Measurements from ENCODE around the gene KCNQ5. TPM values are rescaled to one million over a fixed set of nuclear protein-coding genes. Genes with fewer than 3 reads are reported as not detected.
A peak's percentile ranks its signal among the peaks of the same experiment; 100 is the strongest.

Gene KCNQ5
- total RNA-seq, 1 experiment from 2014 or later: 9.4 TPM

- no peaks in the 10 kb centered on the region for H3K36me3 ChIP-seq (ENCODE audit: control insufficient read depth, insufficient read depth, low read length)
- intact Hi-C loops (cut with micrococcal nuclease; ENCODE audit: unreplicated experiment) (no loop called here), in situ Hi-C loops (cut with HindIII; ENCODE audit: low pct_unique_long_range_greater_than_20kb, low sequenced_read_pairs) (no loop called here)
- BruUV-seq (replicated peaks): no TSS peak
- CTCF ChIA-PET: no interaction called here
- H3K4me1 ChIP-seq (ENCODE audit: control insufficient read depth, insufficient read depth, low read length): no peaks in the 10 kb centered on the region
- DNase-seq (ENCODE audit: low read depth, low spot score) (no peak), ATAC-seq (no peak)
- H3K4me3 ChIP-seq (ENCODE audit: low read depth in 2 of 2, low read length in 2 of 2): no peak overlapping the region
- no peaks in the 10 kb centered on the region for H3K9me3 ChIP-seq (ENCODE audit: control insufficient read depth, insufficient read depth, low read depth, low read length)
- POLR2A ChIA-PET: no interaction called here
- no peak overlapping the region for H3K27ac ChIP-seq (ENCODE audit: low read length)
- TF ChIP-seq REST (IDR thresholded peaks at IDR 0.05; ENCODE audit: insufficient read depth in 1 of 2, low read depth in 2 of 2, low read length in 1 of 2) (no peak), SIN3A (IDR thresholded peaks at IDR 0.05; ENCODE audit: borderline replicate concordance, insufficient read depth, low read depth, low read length) (no peak), TCF7L2 (IDR thresholded peaks at IDR 0.05; ENCODE audit: low read depth, low read length) (no peak), POLR2AphosphoS5 (IDR thresholded peaks at IDR 0.05; ENCODE audit: low read depth, low read length) (no peak), CTCF (IDR thresholded peaks at IDR 0.05) (no peak)
- no peaks in the 10 kb centered on the region for H3K27me3 ChIP-seq (ENCODE audit: control insufficient read depth, insufficient read depth, low read length)
These were observed 239.2 kb downstream of the KCNQ5 start for GRCh38 chr6:72861059-72861458.

- DNase-seq (ENCODE audit: low read depth, low spot score): peak; percentile 36
- TF ChIP-seq CTCF (IDR thresholded peaks at IDR 0.05) (no peak), POLR2AphosphoS5 (IDR thresholded peaks at IDR 0.05; ENCODE audit: low read depth, low read length) (no peak), REST (IDR thresholded peaks at IDR 0.05; ENCODE audit: insufficient read depth in 1 of 2, low read depth in 2 of 2, low read length in 1 of 2) (no peak), TCF7L2 (IDR thresholded peaks at IDR 0.05; ENCODE audit: low read depth, low read length) (no peak), SIN3A (IDR thresholded peaks at IDR 0.05; ENCODE audit: borderline replicate concordance, insufficient read depth, low read depth, low read length) (no peak)
- no peaks in the 10 kb centered on the region for H3K27me3 ChIP-seq (ENCODE audit: control insufficient read depth, insufficient read depth, low read length)
- ChIA-PET CTCF (interaction anchor here (0.6 to 1.0 kb wide), 2 partner anchors 61 to 245 kb away, joined by 3 to 5 read pairs; no protein-coding TSS in a partner anchor), POLR2A (no interaction called here)
- peak overlapping the region; percentile 27; the same call in 1 of the 2 replicates for H3K27ac ChIP-seq (ENCODE audit: low read length)
- no peaks in the 10 kb centered on the region for H3K36me3 ChIP-seq (ENCODE audit: control insufficient read depth, insufficient read depth, low read length)
- H3K9me3 ChIP-seq (ENCODE audit: control insufficient read depth, insufficient read depth, low read depth, low read length): no peaks in the 10 kb centered on the region
- peak; percentile 62; the same call in 1 of the 2 replicates for ATAC-seq
- H3K4me1 ChIP-seq (ENCODE audit: control insufficient read depth, insufficient read depth, low read length): no peaks in the 10 kb centered on the region
- intact Hi-C loops (cut with micrococcal nuclease; ENCODE audit: unreplicated experiment): no loop called here
- H3K4me3 ChIP-seq (ENCODE audit: low read depth in 2 of 2, low read length in 2 of 2): no peak overlapping the region
- in situ Hi-C loops (cut with HindIII; ENCODE audit: low pct_unique_long_range_greater_than_20kb, low sequenced_read_pairs): no loop called here
- no TSS peak for BruUV-seq (replicated peaks)
These were observed 240.1 kb downstream of the KCNQ5 start for GRCh38 chr6:72861935-72862432.

Data from Panc1 (cell line).